GM12874 (cell line): ENCODE data around the gene PDE8B.

Source experiments
- CTCF ChIP-seq: IDR thresholded peaks from 2 replicates; pipeline ENCODE4 v1.5.1; 2011; ENCODE audit warnings: low read depth, mild to moderate bottlenecking, control low read depth, low read length, moderate library complexity; ENCODE audit not compliant: insufficient read depth

PDE8B gene

GRCh38 chr5:77305222-77305846 lies 94.9 kb downstream of the PDE8B start:
- no peak for TF ChIP-seq CTCF

- TF ChIP-seq CTCF = no peak
Observed at GRCh38 chr5:77305956-77306355, 95.5 kb downstream of the PDE8B start.

GRCh38 chr5:77306531-77306930 lies 96.1 kb downstream of the PDE8B start:
- TF ChIP-seq CTCF = no peak

- no peak for TF ChIP-seq CTCF
Observed at GRCh38 chr5:77308154-77308960, 97.9 kb downstream of the PDE8B start.

GRCh38 chr5:77309140-77309539 lies 98.7 kb downstream of the PDE8B start:
- TF ChIP-seq CTCF = no peak

- no peak for TF ChIP-seq CTCF
Observed at GRCh38 chr5:77310494-77311213, 100.2 kb downstream of the PDE8B start.

GRCh38 chr5:77311214-77311571 lies 100.7 kb downstream of the PDE8B start:
- TF ChIP-seq CTCF = no peak
